K562 (cell line): ENCODE results near the gene TMEM100. TPM values are rescaled to one million over a fixed set of nuclear protein-coding genes. Genes with fewer than 3 reads are reported as not detected.

ENCODE experiments used
- ATAC-seq: fragments of 200-7000 bp; cut with Tn5 transposase; 3 replicates; pipeline ENCODE4 v1.9.1; 2020; ENCODE audit warnings: moderate library complexity
- BruUV-seq: library from RNA; stranded (reverse); fragments of 400-500 nt; replicated peaks from 2 replicates; lab custom pipeline; 2021; lab: Mats Ljungman, UMichigan
- CTCF ChIA-PET: fragments of 300-600 bp; formaldehyde crosslinking; extraction: SDS; loops from one replicate; lab custom pipeline; 2021; ENCODE audit warnings: low intra/inter-chr PET ratio; lab: Yijun Ruan, JAX
- POLR2A ChIA-PET: fragments of 300-600, 350-650 bp; sonication (Branson Sonifier 250); formaldehyde crosslinking; extraction: SDS; loops from one replicate; lab custom pipeline; 2021; ENCODE audit warnings: antibody characterized with exemption, inconsistent platforms; lab: Yijun Ruan, JAX
- DNase-seq, 4 experiments: peaks; one replicate each; pipeline versions ENCODE4 v3.0.0 to v3.0.0-alpha.2; 2011 to 2018; ENCODE audit warnings: low spot score in 3 of 4, mixed read lengths in 3 of 4; ENCODE audit errors: extremely low read depth in 1 of 4
- FAIRE-seq: peaks from 2 replicates; lab custom pipeline; 2011; peaks lifted over from hg19 to GRCh38; lab: Jason Lieb, UNC
- H2AFZ ChIP-seq: 2 replicates; pipeline ENCODE4 v1.6.0; 2011; ENCODE audit warnings: low read depth, low read length, control low read depth, inconsistent platforms
- H3K27ac ChIP-seq: fragments of 200-600 bp; 3 replicates; pipeline ENCODE4 v1.8.0; 2011; ENCODE audit warnings: low read depth, mild to moderate bottlenecking, control low read depth, inconsistent platforms, low read length, moderate library complexity, mixed read lengths; ENCODE audit errors: extremely low read depth
- H3K27me3 ChIP-seq, 2 experiments: fragments of 300-600 bp in 1 of 2; 2 replicates in 1 of 2; 3 replicates in 1 of 2; pipeline versions ENCODE4 v1.6.0 to v1.8.0; 2011; ENCODE audit warnings: inconsistent platforms in 2 of 2, low read length in 2 of 2, mild to moderate bottlenecking in 1 of 2, mixed read lengths in 1 of 2, moderate library complexity in 1 of 2; ENCODE audit not compliant: control insufficient read depth in 2 of 2, insufficient read depth in 2 of 2
- H3K36me3 ChIP-seq: fragments of 300-600 bp; 3 replicates; pipeline ENCODE4 v1.8.0; 2011; ENCODE audit warnings: mild to moderate bottlenecking, low read length, inconsistent platforms; ENCODE audit not compliant: control insufficient read depth, insufficient read depth
- H3K4me1 ChIP-seq, 2 experiments: fragments of 200-600 bp in 1 of 2; replicated peaks in 1 of 2; 2 replicates in 1 of 2; 3 replicates in 1 of 2; pipeline versions ENCODE4 v1.5.1 to v1.8.0; 2011; ENCODE audit warnings: inconsistent platforms in 2 of 2, low read length in 2 of 2, mild to moderate bottlenecking in 1 of 2, mixed read lengths in 1 of 2, moderate library complexity in 1 of 2; ENCODE audit not compliant: control insufficient read depth in 2 of 2, insufficient read depth in 2 of 2
- H3K4me2 ChIP-seq: 2 replicates; pipeline ENCODE4 v1.6.1; 2011; ENCODE audit warnings: low read length, control low read depth, inconsistent platforms, mixed read lengths; ENCODE audit not compliant: insufficient read depth
- H3K4me3 ChIP-seq: fragments of 200-600 bp; sonication (generic), shearing (Covaris generic); 2 replicates; pipeline ENCODE4 v1.5.1; 2016; ENCODE audit warnings: control low read depth, inconsistent platforms
- H3K79me2 ChIP-seq: fragments of 200-600 bp; 3 replicates; pipeline ENCODE4 v1.8.0; 2011; ENCODE audit warnings: low read length, inconsistent platforms; ENCODE audit not compliant: control insufficient read depth, insufficient read depth
- H3K9ac ChIP-seq, 2 experiments: 2 replicates each; pipeline versions ENCODE4 v1.6.0 to v1.6.1; 2011; ENCODE audit warnings: low read depth in 2 of 2, low read length in 2 of 2, control low read depth in 1 of 2, inconsistent platforms in 1 of 2, mild to moderate bottlenecking in 1 of 2, mixed read lengths in 1 of 2; ENCODE audit not compliant: insufficient read depth in 1 of 2
- H3K9me1 ChIP-seq: one replicate; pipeline ENCODE4 v1.6.0; 2011; ENCODE audit warnings: inconsistent platforms, mild to moderate bottlenecking, low read length, moderate library complexity; ENCODE audit not compliant: control insufficient read depth, insufficient read depth
- H3K9me3 ChIP-seq: replicated peaks from 2 replicates; pipeline ENCODE4 v1.5.1; 2011; ENCODE audit warnings: low read depth, low read length, inconsistent platforms; ENCODE audit not compliant: control insufficient read depth, insufficient read depth
- H4K20me1 ChIP-seq: replicated peaks from 2 replicates; pipeline ENCODE4 v1.6.1; 2011; ENCODE audit warnings: low read length, inconsistent platforms, mixed read lengths; ENCODE audit not compliant: control insufficient read depth, insufficient read depth
- CHD2 ChIP-seq: IDR thresholded peaks from 2 replicates; pipeline ENCODE4 v1.6.1; 2011; ENCODE audit warnings: low read depth, low read length
- CHD4 ChIP-seq: fragments of 200-600 bp; sonication (generic); IDR thresholded peaks from 3 replicates; pipeline ENCODE4 v1.6.1; 2012; ENCODE audit warnings: low read depth, mild to moderate bottlenecking, mixed read lengths, low read length, inconsistent platforms; ENCODE audit not compliant: insufficient read depth, insufficient replicate concordance, poor library complexity, severe bottlenecking
- DIDO1 ChIP-seq: fragments of 450-650 bp; IDR thresholded peaks from 2 replicates; pipeline ENCODE4 v1.6.1; 2016; ENCODE audit warnings: low read depth, missing biosample characterization, missing genetic modification characterization
- ELF1 ChIP-seq: fragments of 200-800 bp; sonication (Bioruptor generic); IDR thresholded peaks from 2 replicates; pipeline ENCODE4 v1.6.1; 2016; ENCODE audit warnings: missing genetic modification characterization, missing compliant biosample characterization
- FOXK2 ChIP-seq, 2 experiments: fragments of 450-650 bp; IDR thresholded peaks in 1 of 2; conservative IDR thresholded peaks in 1 of 2; 2 replicates each; pipeline ENCODE4 v1.6.1; 2016; ENCODE audit warnings: low read depth in 2 of 2, mild to moderate bottlenecking in 1 of 2
- HCFC1 ChIP-seq: IDR thresholded peaks from 2 replicates; pipeline ENCODE4 v1.6.1; 2012; ENCODE audit warnings: low read depth, low read length, improper control_type of control experiment
- HDAC1 ChIP-seq, 2 experiments: fragments of 450-650 bp; IDR thresholded peaks; 2 replicates each; pipeline ENCODE4 v1.6.1; 2016 to 2017; ENCODE audit warnings: inconsistent platforms in 1 of 2, mild to moderate bottlenecking in 1 of 2, moderate library complexity in 1 of 2
- HNRNPL ChIP-seq: fragments of 200-400 bp; formaldehyde crosslinking; IDR thresholded peaks from 2 replicates; pipeline ENCODE4 v1.6.1; 2017; ENCODE audit warnings: low read depth, mild to moderate bottlenecking, low read length
- KDM5B ChIP-seq: fragments of 200-600 bp; sonication (generic); IDR thresholded peaks from 2 replicates; pipeline ENCODE4 v1.6.1; 2012; ENCODE audit warnings: low read depth, mild to moderate bottlenecking, moderate library complexity, low read length, control low read depth, inconsistent platforms; ENCODE audit not compliant: insufficient replicate concordance
- MAX ChIP-seq: sonication (generic); formaldehyde crosslinking; IDR thresholded peaks from 2 replicates; pipeline ENCODE4 v1.9.0; 2022; ENCODE audit warnings: mild to moderate bottlenecking, missing genetic modification reagents
- MBD2 ChIP-seq: sonication (generic); IDR thresholded peaks from 2 replicates; pipeline ENCODE4 v1.6.1; 2016; ENCODE audit warnings: low read depth, borderline replicate concordance
- MYNN ChIP-seq, 2 experiments: sonication (generic); formaldehyde crosslinking in 1 of 2; IDR thresholded peaks; 2 replicates each; pipeline versions ENCODE4 v1.5.0 to v1.6.1; 2016 to 2020; ENCODE audit warnings: antibody characterized with exemption in 1 of 2, missing genetic modification reagents in 1 of 2
- POLR2B ChIP-seq: fragments of 450-650 bp; IDR thresholded peaks from 2 replicates; pipeline ENCODE4 v1.6.1; 2018; ENCODE audit warnings: low read depth; ENCODE audit not compliant: partially characterized antibody
- RNF2 ChIP-seq: sonication (generic); IDR thresholded peaks from 2 replicates; pipeline ENCODE4 v1.6.1; 2016
- SOX6 ChIP-seq: fragments of 450-650 bp; IDR thresholded peaks from 2 replicates; pipeline ENCODE4 v1.6.1; 2014; ENCODE audit warnings: mild to moderate bottlenecking
- SREBF2 ChIP-seq: sonication (generic); formaldehyde crosslinking; IDR thresholded peaks from 2 replicates; pipeline ENCODE4 v1.4.0; 2020; ENCODE audit warnings: mild to moderate bottlenecking, missing genetic modification reagents
- SUPT5H ChIP-seq: fragments of 450-650 bp; IDR thresholded peaks from 2 replicates; pipeline ENCODE4 v1.6.1; 2016
- TEAD1 ChIP-seq, 2 experiments: fragments of 450-650 bp in 1 of 2; sonication (generic) in 1 of 2; formaldehyde crosslinking; IDR thresholded peaks; 2 replicates each; pipeline versions ENCODE4 v1.4.0 to v1.8.0; 2020 to 2022; ENCODE audit warnings: mild to moderate bottlenecking in 2 of 2, missing genetic modification reagents in 1 of 2
- ZEB2 ChIP-seq: fragments of 450-650 bp; IDR thresholded peaks from 2 replicates; pipeline ENCODE4 v1.6.1; 2016
- ZNF639 ChIP-seq, 2 experiments: fragments of 200-800 bp in 1 of 2; sonication (Bioruptor generic) in 1 of 2; sonication (generic) in 1 of 2; formaldehyde crosslinking in 1 of 2; IDR thresholded peaks in 1 of 2; conservative IDR thresholded peaks in 1 of 2; 2 replicates each; pipeline versions ENCODE4 v1.5.0 to v1.6.1; 2016 to 2020; ENCODE audit warnings: missing compliant biosample characterization in 1 of 2, missing genetic modification characterization in 1 of 2, missing genetic modification reagents in 1 of 2
- WGBS: fragments of 100-300 bp; shearing (Covaris generic); methylation state at CpG from one replicate; pipeline ENCODE4 v1.1.6; 2016; ENCODE audit warnings: low coverage, mixed read lengths; ENCODE audit not compliant: insufficient coverage; ENCODE audit errors: missing lambda C conversion rate; 5-methylcytosine and 5-hydroxymethylcytosine counted together
- in situ Hi-C: fragments of 300-500 bp; cut with MboI; formaldehyde crosslinking; loops from 4 replicates; pipeline ENCODE4 v1.15.0; 2018; ENCODE audit warnings: inconsistent platforms, mixed read lengths
- intact Hi-C: fragments of 100-400 bp; cut with micrococcal nuclease; formaldehyde crosslinking; loops from 2 replicates; pipeline ENCODE4 v1.14.2; 2022
- polyA plus RNA-seq, 8 experiments: library from polyadenylated mRNA; depleted of rRNA in 4 of 8; stranded (reverse) in 5 of 8; unstranded in 3 of 8; fragments of >200 nt; fragmentation: Nextera tagmentation in 2 of 8; fragmentation: Illumina TruSeq in 1 of 8; extraction: Ambion mirVana in 2 of 8; extraction: Trizol in 1 of 8; gene quantifications; 2 replicates each; pipeline versions ENCODE4 v1.2.1 to v1.2.3, GENCODE V29; 2011 to 2014; ENCODE audit warnings: inconsistent platforms in 1 of 8, missing spikeins in 1 of 8
- total RNA-seq, 7 experiments: library from RNA; depleted of rRNA in 6 of 7; stranded (reverse); fragments of >200 nt in 6 of 7; fragmentation: Illumina TruSeq in 2 of 7; extraction: Trizol in 2 of 7; gene quantifications; 2 replicates each; pipeline versions ENCODE4 v1.2.1 to v1.2.3, GENCODE V29; 2011 to 2021; ENCODE audit warnings: low replicate concordance in 1 of 7

Gene TMEM100
- total and polyA plus RNA-seq, 9 of the 15 experiments (the other 6 are each of a cell fraction or from before 2014, with no cell fraction given): 0.12 to 0.50 (median 0.19) TPM

- Histone ChIP-seq H3K27me3 (no peaks in the 10 kb centered on the region), H2AFZ (peak within 1 kb of the TSS; percentile 95), H3K4me1 (peaks cover 5 to 22% of the 10 kb centered on the region in 2 experiments; a peak in 4 of 5 replicates), H3K79me2 (peaks cover 48% of the 10 kb centered on the region), H3K9me1 (no peaks in the 10 kb centered on the region), H3K27ac (peak within 1 kb of the TSS; percentile 84), H3K36me3 (peaks cover 22% of the 10 kb centered on the region; the same call in 2 of the 3 replicates), H3K4me3 (peak within 1 kb of the TSS; percentile 83), H3K9me3 (no peaks in the 10 kb centered on the region), H3K9ac (peak within 1 kb of the TSS; percentile 77 to 91), H4K20me1 (no peaks in the 10 kb centered on the region), H3K4me2 (peak within 1 kb of the TSS; percentile 98)
- ATAC-seq (peak; percentile 98), DNase-seq (peak; percentile 96 to 97 (median 97)), FAIRE-seq (peak; percentile 93)
- 1% methylated on average over 38 of the region's 53 CpGs for WGBS
- intact Hi-C loops (no loop called here), in situ Hi-C loops (no loop called here)
- ChIA-PET POLR2A (interaction anchor here (0.8 to 1.2 kb wide), 9 partner anchors 10 to 1729 kb away, joined by 3 to 12 read pairs (median 4); no protein-coding TSS in a partner anchor), CTCF (no interaction called here)
- BruUV-seq: no TSS peak
- TF ChIP-seq RNF2 (peak; percentile 55; the same call in 1 of the 2 replicates), SUPT5H (peak; percentile 92), MYNN (IDR thresholded peaks at IDR 0.05) (no peak), MYNN (CRISPR knock-in tag; IDR thresholded peaks at IDR 0.05) (no peak), TEAD1 (CRISPR knock-in tag; IDR thresholded peaks at IDR 0.05) (peak in 1 of 2 experiments; percentile 84; a peak in 2 of 4 replicates), CHD2 (peak; percentile 25; the same call in 1 of the 2 replicates), MBD2 (peak; percentile 70), FOXK2 (conservative IDR thresholded peaks at IDR 0.05 in 1 of 2, IDR thresholded peaks at IDR 0.05 in 1 of 2; ENCODE audit: low read depth in 2 of 2) (peak in 1 of 2 experiments; percentile 43; a peak in 1 of 4 replicates), POLR2B (peak; percentile 85), SOX6 (peak; percentile 34; the same call in 1 of the 2 replicates), CHD4 (no peak), HNRNPL (peak; percentile 51; the same call in 1 of the 2 replicates), ZNF639 (CRISPR knock-in tag; conservative IDR thresholded peaks at IDR 0.05 in 1 of 2, IDR thresholded peaks at IDR 0.05 in 1 of 2) (peak in 1 of 2 experiments; percentile 17; a peak in 1 of 4 replicates), ZEB2 (peak; percentile 63), HCFC1 (peak; percentile 48; the same call in 1 of the 2 replicates), KDM5B (peak; percentile 59), MAX (CRISPR knock-in tag) (peak; percentile 57; the same call in 1 of the 2 replicates), SREBF2 (CRISPR knock-in tag) (no peak), ELF1 (tag) (peak; percentile 81), DIDO1 (tag) (peak; percentile 70; the same call in 1 of the 2 replicates), HDAC1 (IDR thresholded peaks at IDR 0.05) (peak in 1 of 2 experiments; percentile 77; a peak in 2 of 4 replicates)
These were observed 28.3 kb upstream of the TMEM100 start, which contains the start of gene PCTP for GRCh38 chr17:55750750-55751657. Gene PCTP, plus strand, starts transcription at chr17:55751051. Its CDS starts 53 bp downstream, at chr17:55751104.
